ENCODE data around the gene KIF12. TPM values are rescaled to one million over a fixed set of nuclear protein-coding genes. Genes with fewer than 3 reads are reported as not detected.

The KIF12 gene
- total and polyA plus RNA-seq, 2 donors (not counting 1 experiment from before 2014, with no cell fraction given) = not detected

- Histone ChIP-seq H3K9ac (ENCODE audit: insufficient read depth, low read length) (no peak overlapping the region), H3K79me2 (ENCODE audit: control insufficient read depth, insufficient read depth, low read length) (no peaks in the 10 kb centered on the region), H3K4me1 (ENCODE audit: control insufficient read depth, extremely low read depth, insufficient read depth, low read length) (no peaks in the 10 kb centered on the region), H3K27me3 (ENCODE audit: control insufficient read depth, insufficient read depth, low read length) (peaks cover 21% of the 10 kb centered on the region), H3K9me3 (ENCODE audit: control insufficient read depth, insufficient read depth, low read depth, low read length) (no peaks in the 10 kb centered on the region), H3K4me3 (replicated peaks in 1 of 4; ENCODE audit: control extremely low read depth in 1 of 4, insufficient read depth in 1 of 4, low read depth in 3 of 4, low read length in 4 of 4) (no peak overlapping the region), H3K36me3 (ENCODE audit: control insufficient read depth, insufficient read depth, low read length) (no peaks in the 10 kb centered on the region), H3K27ac (ENCODE audit: insufficient read depth, low read length) (no peak overlapping the region), H2AFZ (ENCODE audit: low read length) (no peak overlapping the region), H3K4me2 (ENCODE audit: extremely low read depth, insufficient read depth, low read length) (no peak overlapping the region), H4K20me1 (ENCODE audit: control insufficient read depth, extremely low read depth, insufficient read depth, low read length) (no peaks in the 10 kb centered on the region)
- TF ChIP-seq CTCF (conservative IDR thresholded peaks at IDR 0.05 in 1 of 2, IDR thresholded peaks at IDR 0.05 in 1 of 2; ENCODE audit: low read depth in 1 of 2, low read length in 2 of 2) (no peak), EZH2 (IDR thresholded peaks at IDR 0.05; ENCODE audit: low read length, missing control alignments) (no peak)
- no peak for DNase-seq (ENCODE audit: low read depth in 2 of 2)
Observed at GRCh38 chr9:114088571-114089170, 10.4 kb downstream of the KIF12 start.

- H3K4me3 ChIP-seq (replicated peaks in 1 of 4; ENCODE audit: control extremely low read depth in 1 of 4, insufficient read depth in 1 of 4, low read depth in 3 of 4, low read length in 4 of 4) = no peak overlapping the region
- no peaks in the 10 kb centered on the region for H3K36me3 ChIP-seq (ENCODE audit: control insufficient read depth, insufficient read depth, low read length)
- H3K79me2 ChIP-seq (ENCODE audit: control insufficient read depth, insufficient read depth, low read length) = no peaks in the 10 kb centered on the region
- no peak overlapping the region for H2AFZ ChIP-seq (ENCODE audit: low read length)
- no peaks in the 10 kb centered on the region for H3K4me1 ChIP-seq (ENCODE audit: control insufficient read depth, extremely low read depth, insufficient read depth, low read length)
- H3K27ac ChIP-seq (ENCODE audit: insufficient read depth, low read length) = no peak overlapping the region
- no peaks in the 10 kb centered on the region for H4K20me1 ChIP-seq (ENCODE audit: control insufficient read depth, extremely low read depth, insufficient read depth, low read length)
- no peak for DNase-seq (ENCODE audit: low read depth in 2 of 2)
- TF ChIP-seq EZH2 (IDR thresholded peaks at IDR 0.05; ENCODE audit: low read length, missing control alignments) (no peak), CTCF (conservative IDR thresholded peaks at IDR 0.05 in 1 of 2, IDR thresholded peaks at IDR 0.05 in 1 of 2; ENCODE audit: low read depth in 1 of 2, low read length in 2 of 2) (no peak)
- no peaks in the 10 kb centered on the region for H3K9me3 ChIP-seq (ENCODE audit: control insufficient read depth, insufficient read depth, low read depth, low read length)
- no peak overlapping the region for H3K4me2 ChIP-seq (ENCODE audit: extremely low read depth, insufficient read depth, low read length)
- peaks cover 21% of the 10 kb centered on the region for H3K27me3 ChIP-seq (ENCODE audit: control insufficient read depth, insufficient read depth, low read length)
- H3K9ac ChIP-seq (ENCODE audit: insufficient read depth, low read length) = no peak overlapping the region
Observed at GRCh38 chr9:114087721-114088120, 11.4 kb downstream of the KIF12 start.

GRCh38 chr9:114086607-114087006, 12.5 kb downstream of the KIF12 start:
- no peak overlapping the region for H3K9ac ChIP-seq (ENCODE audit: insufficient read depth, low read length)
- H3K4me2 ChIP-seq (ENCODE audit: extremely low read depth, insufficient read depth, low read length) = no peak overlapping the region
- no peaks in the 10 kb centered on the region for H4K20me1 ChIP-seq (ENCODE audit: control insufficient read depth, extremely low read depth, insufficient read depth, low read length)
- no peaks in the 10 kb centered on the region for H3K79me2 ChIP-seq (ENCODE audit: control insufficient read depth, insufficient read depth, low read length)
- H3K27me3 ChIP-seq (ENCODE audit: control insufficient read depth, insufficient read depth, low read length) = peaks cover 21% of the 10 kb centered on the region
- no peaks in the 10 kb centered on the region for H3K9me3 ChIP-seq (ENCODE audit: control insufficient read depth, insufficient read depth, low read depth, low read length)
- H2AFZ ChIP-seq (ENCODE audit: low read length) = no peak overlapping the region
- TF ChIP-seq CTCF (conservative IDR thresholded peaks at IDR 0.05 in 1 of 2, IDR thresholded peaks at IDR 0.05 in 1 of 2; ENCODE audit: low read depth in 1 of 2, low read length in 2 of 2) (no peak), EZH2 (IDR thresholded peaks at IDR 0.05; ENCODE audit: low read length, missing control alignments) (no peak)
- no peaks in the 10 kb centered on the region for H3K36me3 ChIP-seq (ENCODE audit: control insufficient read depth, insufficient read depth, low read length)
- H3K4me3 ChIP-seq (replicated peaks in 1 of 4; ENCODE audit: control extremely low read depth in 1 of 4, insufficient read depth in 1 of 4, low read depth in 3 of 4, low read length in 4 of 4) = no peak overlapping the region
- H3K4me1 ChIP-seq (ENCODE audit: control insufficient read depth, extremely low read depth, insufficient read depth, low read length) = no peaks in the 10 kb centered on the region
- no peak overlapping the region for H3K27ac ChIP-seq (ENCODE audit: insufficient read depth, low read length)
- no peak for DNase-seq (ENCODE audit: low read depth in 2 of 2)

Measured in fibroblast of lung (primary cell).